Activated CD8-positive, alpha-beta memory T cell treated with anti-CD3 and anti-CD28 coated beads, Interleukin-2, amount 10 ng/mL, durations not matched to agents 7 days and 5 days (primary cell): Measurements from ENCODE around the gene DACT2. TPM values are rescaled to one million over a fixed set of nuclear protein-coding genes. Genes with fewer than 3 reads are reported as not detected.
"Not testable (repeated sequence)": the region's sequence is repeated elsewhere in the genome, so short reads cannot be mapped to it uniquely, and the experiment has no call there.

ENCODE experiments used
- ATAC-seq: fragments of 150-1000 bp; cut with Tn5 transposase; one replicate; pipeline ENCODE4 v1.10.0; 2021; ENCODE audit warnings: moderate library complexity
- CTCF ChIA-PET: fragments of 350-600 bp; sonication (Branson Sonifier 250); formaldehyde crosslinking; loops from one replicate; lab custom pipeline; 2021; ENCODE audit warnings: antibody characterized with exemption; lab: Charles Lee
- DNase-seq: peaks from one replicate; pipeline ENCODE4 v3.0.0-alpha.2; 2020
- H3K27ac Mint-ChIP-seq: one replicate; pipeline ENCODE4 v1.8.0; 2021; ENCODE audit warnings: mild to moderate bottlenecking, mixed read lengths
- H3K27me3 Mint-ChIP-seq: one replicate; pipeline ENCODE4 v1.8.0; 2021; ENCODE audit warnings: mixed read lengths
- H3K36me3 Mint-ChIP-seq: one replicate; pipeline ENCODE4 v1.8.0; 2021; ENCODE audit warnings: mild to moderate bottlenecking, mixed read lengths
- H3K4me1 Mint-ChIP-seq: one replicate; pipeline ENCODE4 v1.8.0; 2021; ENCODE audit warnings: mixed read lengths
- H3K4me3 Mint-ChIP-seq: one replicate; pipeline ENCODE4 v1.8.0; 2021; ENCODE audit warnings: mild to moderate bottlenecking, moderate library complexity, mixed read lengths
- H3K9me3 Mint-ChIP-seq: one replicate; pipeline ENCODE4 v1.8.0; 2022; ENCODE audit warnings: low read depth, mixed read lengths
- total RNA-seq, 2 experiments: library from RNA; stranded (reverse); gene quantifications; one replicate each; pipeline ENCODE4 v1.2.3, GENCODE V29; 2021

DACT2 gene
- total RNA-seq, 2 experiments from 2014 or later = 0.91 TPM; not detected in 1

DNA sequence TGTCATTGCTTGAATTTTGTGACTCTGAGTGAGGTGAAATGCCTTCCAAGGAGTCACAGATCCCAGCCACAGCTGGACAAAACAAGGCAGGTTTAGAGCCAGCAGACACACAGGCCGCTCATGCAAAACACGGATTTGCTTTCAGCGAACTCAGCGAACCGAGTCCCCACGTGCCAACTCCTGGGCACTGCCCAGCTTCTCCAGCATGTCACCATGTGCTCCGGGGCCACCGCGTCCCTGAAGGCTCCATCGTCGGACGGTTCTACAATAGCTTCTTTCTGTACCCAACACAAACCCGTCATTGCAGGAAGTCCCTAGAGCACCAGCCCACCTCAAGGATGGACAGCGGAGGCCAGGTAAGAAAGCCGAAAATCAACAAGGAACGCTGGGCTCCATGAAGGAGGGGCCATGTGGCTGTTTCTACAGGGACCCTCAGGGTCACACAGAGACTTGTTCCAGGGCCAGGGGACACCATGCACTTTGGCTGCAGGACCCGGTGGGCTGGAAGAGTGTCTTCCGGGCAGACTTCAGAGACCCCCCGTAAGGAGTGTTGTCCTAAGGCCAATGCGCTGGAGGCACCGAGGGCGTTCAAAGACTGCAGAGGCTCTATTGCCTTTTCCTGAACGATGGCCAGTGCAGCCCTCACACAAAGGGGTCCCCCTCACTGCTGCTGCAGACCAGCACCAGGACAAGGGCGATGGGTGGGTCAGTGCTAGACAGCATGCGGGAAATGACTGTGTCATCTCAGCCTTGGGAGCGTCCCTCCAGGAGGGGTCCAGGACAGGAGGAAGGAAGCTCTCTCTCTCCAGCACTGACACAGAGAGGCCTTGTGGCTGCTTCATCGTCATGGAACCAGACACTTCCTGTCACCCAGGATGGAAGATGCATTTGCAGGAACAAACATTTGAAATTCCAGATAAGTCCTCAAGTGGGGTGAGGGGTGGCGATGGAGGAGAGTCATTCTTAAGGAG is 19.8 kb downstream of the DACT2 start:
- Mint-ChIP-seq H3K9me3 (no peaks in the 10 kb centered on the region), H3K4me1 (no peaks in the 10 kb centered on the region), H3K27ac (no peak overlapping the region), H3K4me3 (no peak overlapping the region), H3K36me3 (no peaks in the 10 kb centered on the region), H3K27me3 (peaks cover 4% of the 10 kb centered on the region)
- CTCF ChIA-PET = no interaction called here
- no peak for ATAC-seq
- DNase-seq = no peak

DNA sequence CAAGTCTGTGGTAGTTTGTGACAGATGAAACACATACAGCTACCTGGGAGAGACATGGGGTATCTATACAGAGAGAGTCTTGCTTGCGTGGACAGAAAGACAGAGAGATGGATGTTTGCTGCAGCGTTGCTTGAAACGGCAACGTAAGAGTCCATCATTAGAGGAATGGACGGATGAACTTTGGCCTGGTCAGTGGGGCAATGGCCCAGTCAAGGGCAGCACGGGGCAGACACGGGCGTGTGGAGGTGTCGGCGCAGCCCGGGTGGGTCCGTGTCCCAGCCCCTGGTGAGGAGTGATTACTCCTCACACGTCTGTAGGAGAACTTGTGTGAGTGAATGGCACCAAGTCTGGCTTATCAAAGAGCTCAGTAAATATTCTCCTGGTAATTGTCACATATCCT is 21.9 kb downstream of the DACT2 start:
- no peaks in the 10 kb centered on the region for H3K36me3 Mint-ChIP-seq
- no peaks in the 10 kb centered on the region for H3K9me3 Mint-ChIP-seq
- DNase-seq = no peak
- no peak for ATAC-seq
- no peaks in the 10 kb centered on the region for H3K4me1 Mint-ChIP-seq
- no peak overlapping the region for H3K27ac Mint-ChIP-seq
- H3K4me3 Mint-ChIP-seq = no peak overlapping the region
- CTCF ChIA-PET = no interaction called here
- peaks cover 3% of the 10 kb centered on the region for H3K27me3 Mint-ChIP-seq

DNA sequence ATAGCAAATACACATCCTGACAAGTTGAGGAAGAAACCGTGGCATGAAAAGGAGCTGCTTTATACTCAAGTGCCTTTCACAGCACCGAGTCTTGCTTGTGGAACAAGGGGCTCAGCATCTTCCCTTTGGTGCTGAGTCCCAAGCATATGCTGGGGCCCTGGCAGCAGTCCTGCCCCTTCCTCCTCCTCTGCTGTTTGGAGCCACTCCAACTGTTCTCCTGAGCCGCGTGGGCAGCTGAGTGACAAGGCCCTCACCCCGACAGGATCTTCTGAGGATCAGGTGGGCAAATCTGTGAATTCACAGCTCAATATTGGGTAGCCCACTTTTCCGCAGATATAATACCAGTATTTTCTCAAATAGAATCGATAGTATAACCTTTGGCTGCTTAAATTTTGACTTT is 24.7 kb downstream of the DACT2 start:
- no peaks in the 10 kb centered on the region for H3K9me3 Mint-ChIP-seq
- H3K4me3 Mint-ChIP-seq = no peak overlapping the region
- DNase-seq = no peak
- H3K27ac Mint-ChIP-seq = no peak overlapping the region
- CTCF ChIA-PET = no interaction called here
- H3K4me1 Mint-ChIP-seq = no peaks in the 10 kb centered on the region
- no peaks in the 10 kb centered on the region for H3K27me3 Mint-ChIP-seq
- no peak for ATAC-seq
- no peaks in the 10 kb centered on the region for H3K36me3 Mint-ChIP-seq

DNA sequence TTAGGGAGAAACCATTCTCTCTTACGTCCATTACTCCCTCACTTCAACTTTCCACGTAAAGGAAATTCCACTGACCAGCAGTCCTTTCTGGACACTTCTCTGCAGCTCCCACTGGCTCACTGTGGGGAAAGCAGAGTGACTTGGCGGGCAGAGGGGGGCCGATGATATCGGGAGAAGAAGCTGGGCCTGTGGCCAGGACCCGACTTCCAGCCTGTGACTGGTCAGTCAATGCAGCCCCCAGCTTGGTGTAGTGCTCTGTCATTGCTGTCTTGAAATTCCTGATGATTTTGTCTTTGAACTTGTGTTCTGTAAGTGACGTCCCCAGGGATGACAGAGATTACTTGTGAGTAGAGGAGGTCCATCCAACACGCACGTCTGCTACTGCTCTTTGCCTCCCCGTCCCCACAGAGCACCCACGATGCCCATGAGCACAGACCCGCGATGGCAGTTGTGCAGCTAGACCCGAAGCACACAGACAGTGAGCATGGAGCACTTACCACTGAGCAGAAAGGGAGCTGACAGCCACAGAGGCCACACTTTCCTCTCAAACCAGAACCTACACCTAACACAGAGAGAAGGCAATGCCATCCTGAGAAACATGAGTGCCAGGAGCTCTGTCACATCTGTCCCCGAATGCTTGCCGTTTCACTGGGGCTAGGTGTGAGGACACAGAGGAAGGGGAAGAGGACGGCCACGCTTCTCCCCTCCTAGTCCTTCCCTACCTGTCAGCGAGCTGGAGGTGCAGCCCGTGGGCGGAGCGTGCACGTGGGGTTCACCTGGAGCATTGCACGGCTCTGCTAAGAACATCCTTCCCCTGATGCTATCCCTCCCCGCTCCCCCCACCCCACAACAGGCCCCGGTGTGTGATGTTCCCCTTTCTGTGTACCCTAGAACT is 25.7 kb downstream of the DACT2 start:
- CTCF ChIA-PET = no interaction called here
- Mint-ChIP-seq H3K36me3 (no peaks in the 10 kb centered on the region), H3K27ac (no peak overlapping the region), H3K27me3 (no peaks in the 10 kb centered on the region), H3K4me3 (no peak overlapping the region), H3K9me3 (no peaks in the 10 kb centered on the region), H3K4me1 (no peaks in the 10 kb centered on the region)
- ATAC-seq (no peak), DNase-seq (no peak)

DNA sequence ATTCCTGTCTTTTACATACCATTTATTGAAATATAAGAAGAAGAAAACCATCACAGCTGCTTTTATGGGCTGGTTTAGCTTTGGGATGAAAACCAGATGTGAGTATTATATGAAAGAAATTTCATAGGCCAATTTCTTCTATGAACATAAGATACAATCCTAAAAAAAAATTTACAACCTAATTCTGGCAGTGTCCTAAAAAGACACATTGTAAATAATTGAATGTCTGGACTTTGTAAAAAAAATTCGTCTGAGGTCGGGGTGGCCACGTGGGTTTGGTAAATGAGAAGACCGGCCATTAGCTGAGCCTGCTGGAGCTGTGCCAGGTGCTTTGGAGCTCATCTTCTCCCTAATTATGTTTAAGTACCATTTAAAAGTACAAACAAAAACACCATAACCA is 26.8 kb downstream of the DACT2 start:
- CTCF ChIA-PET = no interaction called here
- DNase-seq = no peak
- Mint-ChIP-seq H3K4me3 (no peak overlapping the region), H3K27ac (no peak overlapping the region), H3K27me3 (peaks cover 5% of the 10 kb centered on the region), H3K9me3 (no peaks in the 10 kb centered on the region), H3K4me1 (peaks cover 3% of the 10 kb centered on the region), H3K36me3 (no peaks in the 10 kb centered on the region)
- no peak for ATAC-seq

DNA sequence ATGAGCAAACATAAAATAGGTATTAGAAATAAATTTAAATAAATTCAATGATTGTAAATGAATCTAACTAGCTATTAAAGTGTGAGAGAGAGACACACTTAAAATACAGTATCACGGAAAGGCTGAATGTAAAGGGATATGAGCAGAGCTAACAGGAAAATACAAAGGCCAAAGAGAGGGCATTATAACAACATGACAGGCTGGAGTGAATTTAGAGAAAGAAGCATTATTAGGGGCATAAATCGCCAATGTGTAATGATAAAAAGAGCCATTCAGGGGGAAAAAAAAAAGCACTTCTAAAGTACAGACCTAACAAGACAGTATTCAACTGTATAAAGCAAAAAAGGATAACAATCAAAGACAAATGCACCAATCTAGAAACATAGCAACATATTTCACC is 28.1 kb downstream of the DACT2 start:
- Mint-ChIP-seq H3K4me3 (no peak overlapping the region), H3K4me1 (peaks cover 3% of the 10 kb centered on the region), H3K27me3 (peaks cover 5% of the 10 kb centered on the region), H3K27ac (no peak overlapping the region), H3K36me3 (no peaks in the 10 kb centered on the region), H3K9me3 (no peaks in the 10 kb centered on the region)
- DNase-seq (no peak), ATAC-seq (no peak)
- CTCF ChIA-PET = no interaction called here

DNA sequence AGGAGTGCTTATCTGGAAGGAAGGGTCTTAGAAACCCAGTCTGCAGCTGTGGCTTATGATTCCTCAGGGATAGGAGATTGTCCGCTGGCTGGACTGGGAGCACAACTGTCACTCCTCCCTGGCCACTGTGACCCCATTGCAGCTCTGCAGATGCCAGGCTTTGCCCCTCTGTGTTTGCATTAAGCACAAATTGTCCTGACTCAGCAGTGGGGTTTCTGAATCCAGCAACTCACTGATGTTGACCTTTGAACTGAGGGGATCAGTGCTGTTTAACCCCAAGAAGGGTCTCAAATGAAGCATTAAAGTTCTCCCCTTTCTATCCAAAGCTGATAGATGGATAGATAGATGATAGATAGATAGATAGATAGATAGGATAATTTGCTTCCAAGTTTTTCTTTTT is 29.5 kb downstream of the DACT2 start:
- CTCF ChIA-PET = no interaction called here
- no peaks in the 10 kb centered on the region for H3K36me3 Mint-ChIP-seq
- no peak for ATAC-seq

DNA sequence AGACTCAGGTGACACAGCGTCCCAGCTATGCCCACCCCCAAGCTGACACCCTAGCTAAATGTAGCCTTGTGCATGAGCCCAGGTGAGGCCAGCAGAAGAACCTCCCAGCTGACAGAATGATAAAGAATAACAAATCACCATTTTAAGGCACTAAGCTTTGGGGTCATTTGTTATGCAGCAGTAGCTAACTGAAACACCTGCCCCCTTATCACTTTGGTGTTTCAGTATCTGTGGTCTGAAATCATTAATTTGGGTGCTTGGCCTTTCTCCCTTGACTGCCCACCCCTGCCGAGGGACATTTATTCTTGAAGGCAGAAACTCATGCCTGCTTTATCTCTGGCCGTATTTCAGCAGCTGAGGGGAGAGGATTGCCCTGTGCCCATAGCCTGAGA is 30.0 kb downstream of the DACT2 start:
- H3K4me1 Mint-ChIP-seq = peaks cover 3% of the 10 kb centered on the region
- peaks cover 5% of the 10 kb centered on the region for H3K27me3 Mint-ChIP-seq
- no peak for ATAC-seq
- no peak overlapping the region for H3K4me3 Mint-ChIP-seq
- H3K27ac Mint-ChIP-seq = no peak overlapping the region
- H3K36me3 Mint-ChIP-seq = no peaks in the 10 kb centered on the region
- no peak for DNase-seq
- no peaks in the 10 kb centered on the region for H3K9me3 Mint-ChIP-seq
- CTCF ChIA-PET = no interaction called here

More for the DNA sequence above, 29.5 kb downstream of the DACT2 start:
- Mint-ChIP-seq H3K9me3 (no peaks in the 10 kb centered on the region), H3K4me3 (no peak overlapping the region), H3K4me1 (peaks cover 3% of the 10 kb centered on the region), H3K27me3 (peaks cover 5% of the 10 kb centered on the region), H3K27ac (no peak overlapping the region)
- no peak for DNase-seq

DNA sequence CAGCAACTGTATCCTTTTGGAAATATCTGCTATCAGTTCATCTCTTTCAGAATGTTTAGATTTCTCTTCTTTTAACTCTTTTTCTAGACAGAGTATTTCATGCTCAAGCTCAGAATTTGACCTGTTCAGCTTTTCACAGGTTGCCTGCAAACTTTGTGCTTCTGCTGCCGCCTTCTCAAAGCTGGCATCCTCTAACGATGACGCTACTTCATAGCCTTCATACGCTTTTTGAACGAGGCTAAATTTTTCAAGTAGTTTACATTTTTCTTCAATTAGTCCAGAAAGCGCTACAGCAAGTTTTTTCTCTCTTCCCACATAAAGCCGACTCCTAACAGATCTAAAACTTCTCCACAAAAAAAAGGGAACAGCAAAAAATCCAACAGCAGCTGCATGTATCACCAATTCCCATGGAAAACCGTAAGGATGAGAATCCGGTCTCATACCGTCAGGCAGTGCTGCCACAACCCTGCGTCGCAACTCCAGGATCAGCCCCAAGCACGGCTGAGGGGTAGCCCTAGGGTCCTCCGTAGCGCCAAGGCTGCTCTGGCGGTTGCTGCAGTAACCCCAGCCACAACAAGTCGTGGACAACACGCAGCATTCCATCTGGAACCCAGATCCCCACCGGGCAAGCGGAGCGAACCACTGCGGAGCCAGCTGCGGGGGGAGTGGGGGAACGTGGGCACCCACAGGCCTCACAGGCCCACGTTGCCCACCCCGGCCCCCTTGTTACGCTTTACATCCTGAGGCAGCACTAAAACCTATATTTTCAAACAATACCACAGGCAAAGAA is 30.6 kb downstream of the DACT2 start:
- Mint-ChIP-seq H3K4me1 (peaks cover 3% of the 10 kb centered on the region), H3K27ac (no peak overlapping the region), H3K4me3 (no peak overlapping the region), H3K27me3 (peaks cover 5% of the 10 kb centered on the region), H3K36me3 (no peaks in the 10 kb centered on the region), H3K9me3 (no peaks in the 10 kb centered on the region)
- no peak for DNase-seq
- no peak for ATAC-seq
- CTCF ChIA-PET = no interaction called here

DNA sequence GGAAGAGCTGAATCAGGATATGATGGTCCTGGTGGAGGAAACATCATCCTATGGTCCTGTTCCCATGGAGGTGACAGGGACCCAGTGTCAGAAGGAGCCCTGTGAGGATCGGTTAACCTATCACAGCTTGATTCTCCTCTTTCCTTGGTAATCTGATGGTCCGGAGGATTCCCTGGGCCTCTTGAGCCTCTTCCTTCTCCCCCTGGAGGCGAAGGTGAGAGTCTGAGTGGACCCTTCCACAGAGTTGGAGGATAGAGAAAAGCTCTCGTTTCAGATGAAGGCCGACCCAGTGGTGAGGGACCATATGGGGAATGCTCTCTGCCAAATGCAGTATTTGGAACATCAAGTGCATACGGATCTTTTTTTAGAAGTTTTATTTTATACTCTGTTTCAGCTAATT is 32.1 kb downstream of the DACT2 start:
- H3K36me3 Mint-ChIP-seq, DNase-seq, H3K4me3 Mint-ChIP-seq, H3K27me3 Mint-ChIP-seq, H3K9me3 Mint-ChIP-seq, H3K4me1 Mint-ChIP-seq, ATAC-seq, CTCF ChIA-PET, H3K27ac Mint-ChIP-seq: not testable (repeated sequence)

DNA sequence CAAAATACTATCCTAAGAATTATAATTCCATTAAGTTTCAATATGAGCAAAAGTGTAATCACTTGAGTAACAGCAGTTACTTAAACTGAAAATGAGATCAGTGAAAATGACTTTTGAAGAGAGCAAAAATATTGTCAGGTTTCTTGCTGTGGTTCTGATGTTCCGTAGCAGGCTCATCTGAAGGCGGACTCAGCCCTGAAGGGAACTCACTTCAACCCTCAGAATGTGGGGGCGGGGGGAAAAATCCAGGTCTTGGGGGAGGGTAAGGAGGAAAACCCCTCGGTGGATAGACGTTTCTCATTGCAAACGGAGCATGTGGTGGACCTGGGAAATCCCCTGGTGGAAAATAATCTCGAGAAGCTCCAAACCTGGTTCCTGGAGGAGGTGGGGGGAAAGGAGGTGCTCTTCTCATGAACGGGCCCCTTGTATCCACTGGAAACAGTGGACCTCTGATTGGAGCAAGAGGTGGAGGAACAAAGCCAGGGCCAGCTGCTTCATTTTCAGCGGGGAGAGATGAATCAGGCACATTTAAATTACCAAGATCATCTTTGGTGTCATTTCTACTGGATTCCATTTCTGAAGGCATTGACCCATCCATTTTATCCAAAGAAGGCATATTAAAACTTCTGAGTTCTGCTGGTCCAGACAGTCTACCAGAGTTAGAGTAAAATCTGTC is 32.7 kb downstream of the DACT2 start:
- H3K4me3 Mint-ChIP-seq, H3K4me1 Mint-ChIP-seq, H3K27me3 Mint-ChIP-seq, DNase-seq, H3K36me3 Mint-ChIP-seq, H3K27ac Mint-ChIP-seq, ATAC-seq, H3K9me3 Mint-ChIP-seq, CTCF ChIA-PET: not testable (repeated sequence)

DNA sequence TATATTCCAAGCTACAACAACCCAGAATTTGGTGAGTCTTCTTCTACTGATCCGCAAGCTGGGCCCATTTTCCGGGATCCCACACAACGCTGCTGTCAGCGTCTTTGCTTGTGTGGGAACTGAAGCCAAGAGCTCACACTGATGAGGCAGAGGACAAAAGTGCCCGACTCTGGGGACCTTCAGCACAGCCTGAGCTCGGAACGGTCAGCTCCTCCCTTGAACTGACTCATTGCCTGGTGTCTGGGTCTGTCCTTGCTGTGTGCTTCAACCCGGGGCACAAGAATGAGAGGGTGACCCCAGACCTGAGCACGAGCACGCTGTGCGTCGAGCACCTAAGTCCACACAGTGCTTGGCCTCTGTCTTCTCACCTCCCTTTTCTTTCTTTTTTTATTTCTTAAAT is 33.5 kb downstream of the DACT2 start:
- Mint-ChIP-seq H3K27me3 (peaks cover 5% of the 10 kb centered on the region), H3K9me3 (peaks cover 3% of the 10 kb centered on the region), H3K4me3 (no peak overlapping the region), H3K27ac (no peak overlapping the region), H3K4me1 (peaks cover 3% of the 10 kb centered on the region), H3K36me3 (no peaks in the 10 kb centered on the region)
- ATAC-seq = no peak
- no peak for DNase-seq
- CTCF ChIA-PET = no interaction called here

DNA sequence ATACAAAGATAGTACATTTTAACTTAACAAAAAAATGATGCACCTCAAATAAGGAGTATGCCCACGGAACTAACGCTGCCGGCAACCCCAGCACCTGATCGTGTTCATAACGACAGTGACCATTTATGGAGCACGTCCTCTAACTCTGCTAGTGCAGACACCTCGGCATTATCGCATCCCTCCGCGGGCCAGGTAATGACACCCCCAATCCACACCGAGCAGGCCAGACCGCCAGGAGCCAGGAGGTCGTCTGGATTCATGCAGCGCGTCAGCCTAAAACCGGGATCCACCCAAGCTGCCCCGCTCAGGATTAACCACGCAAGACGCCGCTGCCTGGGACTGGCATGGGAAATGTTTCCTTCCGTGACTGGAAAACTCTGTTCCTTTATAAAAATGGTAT is 34.1 kb downstream of the DACT2 start:
- no peak overlapping the region for H3K27ac Mint-ChIP-seq
- no peaks in the 10 kb centered on the region for H3K36me3 Mint-ChIP-seq
- peaks cover 3% of the 10 kb centered on the region for H3K4me1 Mint-ChIP-seq
- H3K9me3 Mint-ChIP-seq = peaks cover 3% of the 10 kb centered on the region
- CTCF ChIA-PET = no interaction called here
- H3K27me3 Mint-ChIP-seq = peaks cover 5% of the 10 kb centered on the region
- ATAC-seq = no peak
- no peak for DNase-seq
- H3K4me3 Mint-ChIP-seq = no peak overlapping the region
